Bronchial epithelial cell (primary cell): ENCODE data around the gene CDC42EP3. TPM values are rescaled to one million over a fixed set of nuclear protein-coding genes. Genes with fewer than 3 reads are reported as not detected.

Source experiments
- DNase-seq: peaks from one replicate; pipeline ENCODE4 v3.0.0-alpha.2; 2010; ENCODE audit warnings: low read depth
- FAIRE-seq: peaks from 2 replicates; lab custom pipeline; 2011; peaks lifted over from hg19 to GRCh38; lab: Jason Lieb, UNC
- H3K27me3 ChIP-seq: 2 replicates; pipeline ENCODE4 v1.5.1; 2011; ENCODE audit warnings: low read length; ENCODE audit not compliant: control insufficient read depth, insufficient read depth
- H3K36me3 ChIP-seq: 2 replicates; pipeline ENCODE4 v1.5.1; 2011; ENCODE audit warnings: low read length; ENCODE audit not compliant: control insufficient read depth, insufficient read depth
- H3K4me3 ChIP-seq: 2 replicates; pipeline ENCODE4 v1.5.1; 2011; ENCODE audit warnings: mild to moderate bottlenecking, low read depth, low read length, control low read depth
- CTCF ChIP-seq: IDR thresholded peaks from 2 replicates; pipeline ENCODE4 v1.5.1; 2011; ENCODE audit warnings: mild to moderate bottlenecking, moderate library complexity, low read length, control low read depth, inconsistent platforms; ENCODE audit not compliant: insufficient read depth, severe bottlenecking
- total RNA-seq: library from RNA; depleted of rRNA; stranded (reverse); fragments of >200 nt; gene quantifications from 2 replicates; pipeline ENCODE4 v1.2.1, GENCODE V29; 2014

The CDC42EP3 gene
- total RNA-seq, 1 donor from 2014 or later: 10.5 TPM

GRCh38 chr2:37683241-37683640 lies 11.8 kb upstream of the CDC42EP3 start:
- Histone ChIP-seq H3K27me3 (no peaks in the 10 kb centered on the region), H3K4me3 (no peak overlapping the region), H3K36me3 (no peaks in the 10 kb centered on the region)
- no peak for DNase-seq
- FAIRE-seq: no peak
- TF ChIP-seq CTCF: no peak

GRCh38 chr2:37682473-37682872 lies 11.0 kb upstream of the CDC42EP3 start:
- no peak for TF ChIP-seq CTCF
- no peaks in the 10 kb centered on the region for H3K36me3 ChIP-seq
- no peak for FAIRE-seq
- no peak overlapping the region for H3K4me3 ChIP-seq
- no peaks in the 10 kb centered on the region for H3K27me3 ChIP-seq
- no peak for DNase-seq

- H3K36me3 ChIP-seq: no peaks in the 10 kb centered on the region
- FAIRE-seq (no peak), DNase-seq (no peak)
- no peak overlapping the region for H3K4me3 ChIP-seq
- TF ChIP-seq CTCF: no peak
- H3K27me3 ChIP-seq: no peaks in the 10 kb centered on the region
Measured at GRCh38 chr2:37681587-37681986, 10.1 kb upstream of the CDC42EP3 start.

- DNase-seq: no peak
- TF ChIP-seq CTCF: no peak
Measured at GRCh38 chr2:37679072-37679695, 7.7 kb upstream of the CDC42EP3 start.

GRCh38 chr2:37676274-37676673 lies 4.8 kb upstream of the CDC42EP3 start:
- TF ChIP-seq CTCF: no peak
- no peaks in the 10 kb centered on the region for H3K36me3 ChIP-seq
- FAIRE-seq (no peak), DNase-seq (peak; percentile 95)
- no peaks in the 10 kb centered on the region for H3K27me3 ChIP-seq
- no peak overlapping the region for H3K4me3 ChIP-seq

More at GRCh38 chr2:37679072-37679695, 7.7 kb upstream of the CDC42EP3 start:
- FAIRE-seq: no peak
- Histone ChIP-seq H3K36me3 (no peaks in the 10 kb centered on the region), H3K27me3 (no peaks in the 10 kb centered on the region), H3K4me3 (no peak overlapping the region)

GRCh38 chr2:37674946-37675345 lies 3.5 kb upstream of the CDC42EP3 start:
- no peak for TF ChIP-seq CTCF
- FAIRE-seq (no peak), DNase-seq (no peak)
- no peaks in the 10 kb centered on the region for H3K36me3 ChIP-seq
- no peaks in the 10 kb centered on the region for H3K27me3 ChIP-seq
- no peak overlapping the region for H3K4me3 ChIP-seq
